ENCODE results near the gene RPS27L.

DNA sequence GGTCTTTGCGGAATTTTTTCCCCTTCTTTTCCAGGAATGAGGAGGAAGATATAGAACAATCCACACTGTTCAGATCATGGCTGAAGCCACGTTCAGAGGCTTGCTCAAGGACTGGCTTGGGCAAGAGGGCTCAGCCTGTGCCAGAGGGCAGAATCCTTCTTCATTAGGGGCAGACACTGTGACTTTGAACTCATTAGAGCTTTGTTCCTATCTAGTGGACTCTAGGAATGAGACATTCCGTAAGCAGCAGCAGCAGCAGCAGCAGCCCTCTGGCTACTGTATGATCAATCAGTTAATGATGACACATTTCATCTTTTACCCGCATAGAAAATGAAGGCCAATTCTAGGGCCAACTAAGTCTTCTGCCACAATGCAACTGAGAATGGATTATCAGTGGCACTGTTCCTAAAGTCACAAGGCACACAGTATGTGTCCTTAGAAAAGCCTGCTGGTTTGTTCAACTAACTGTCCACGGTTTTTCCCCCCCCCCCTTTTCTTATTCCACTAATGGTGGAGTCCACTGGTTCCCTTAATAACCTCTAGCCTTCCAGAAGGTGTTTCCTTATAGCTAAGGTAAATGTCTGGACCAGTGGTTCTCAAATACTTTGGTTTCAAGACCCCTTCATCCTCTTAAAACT, 30.4 kb upstream of the RPS27L start:
- TF ChIP-seq, protein P1, sequence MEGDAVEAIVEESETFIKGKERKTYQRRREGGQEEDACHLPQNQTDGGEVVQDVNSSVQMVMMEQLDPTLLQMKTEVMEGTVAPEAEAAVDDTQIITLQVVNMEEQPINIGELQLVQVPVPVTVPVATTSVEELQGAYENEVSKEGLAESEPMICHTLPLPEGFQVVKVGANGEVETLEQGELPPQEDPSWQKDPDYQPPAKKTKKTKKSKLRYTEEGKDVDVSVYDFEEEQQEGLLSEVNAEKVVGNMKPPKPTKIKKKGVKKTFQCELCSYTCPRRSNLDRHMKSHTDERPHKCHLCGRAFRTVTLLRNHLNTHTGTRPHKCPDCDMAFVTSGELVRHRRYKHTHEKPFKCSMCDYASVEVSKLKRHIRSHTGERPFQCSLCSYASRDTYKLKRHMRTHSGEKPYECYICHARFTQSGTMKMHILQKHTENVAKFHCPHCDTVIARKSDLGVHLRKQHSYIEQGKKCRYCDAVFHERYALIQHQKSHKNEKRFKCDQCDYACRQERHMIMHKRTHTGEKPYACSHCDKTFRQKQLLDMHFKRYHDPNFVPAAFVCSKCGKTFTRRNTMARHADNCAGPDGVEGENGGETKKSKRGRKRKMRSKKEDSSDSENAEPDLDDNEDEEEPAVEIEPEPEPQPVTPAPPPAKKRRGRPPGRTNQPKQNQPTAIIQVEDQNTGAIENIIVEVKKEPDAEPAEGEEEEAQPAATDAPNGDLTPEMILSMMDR (IDR thresholded peaks at IDR 0.05; ENCODE audit: low read length): no peak
- TF ChIP-seq EZH2 (optimal IDR thresholded peaks at IDR 0.05; ENCODE audit: low read depth, low read length): no peak

Data from MM.1S (cell line).